LHCN-M2 (cell line): ENCODE measurements around the gene IER5L. TPM values are rescaled to one million over a fixed set of nuclear protein-coding genes. Genes with fewer than 3 reads are reported as not detected.
A peak's percentile ranks its signal among the peaks of the same experiment; 100 is the strongest.
"Not testable (repeated sequence)": the region's sequence is repeated elsewhere in the genome, so short reads cannot be mapped to it uniquely, and the experiment has no call there.

Experiments
- DNase-seq: peaks from one replicate; pipeline ENCODE4 v3.0.0-alpha.2; 2012; ENCODE audit warnings: low read depth
- total RNA-seq: library from RNA; depleted of rRNA; stranded (reverse); fragments of >200 nt; gene quantifications from 2 replicates; pipeline ENCODE4 v1.2.3, GENCODE V29; 2014; rRNA removed

Gene IER5L
- total RNA-seq, 1 experiment from 2014 or later: 10.7 TPM

GRCh38 chr9:129139233-129139992 lies 38.6 kb downstream of the IER5L start:
- peak; percentile 86 for DNase-seq

DNA sequence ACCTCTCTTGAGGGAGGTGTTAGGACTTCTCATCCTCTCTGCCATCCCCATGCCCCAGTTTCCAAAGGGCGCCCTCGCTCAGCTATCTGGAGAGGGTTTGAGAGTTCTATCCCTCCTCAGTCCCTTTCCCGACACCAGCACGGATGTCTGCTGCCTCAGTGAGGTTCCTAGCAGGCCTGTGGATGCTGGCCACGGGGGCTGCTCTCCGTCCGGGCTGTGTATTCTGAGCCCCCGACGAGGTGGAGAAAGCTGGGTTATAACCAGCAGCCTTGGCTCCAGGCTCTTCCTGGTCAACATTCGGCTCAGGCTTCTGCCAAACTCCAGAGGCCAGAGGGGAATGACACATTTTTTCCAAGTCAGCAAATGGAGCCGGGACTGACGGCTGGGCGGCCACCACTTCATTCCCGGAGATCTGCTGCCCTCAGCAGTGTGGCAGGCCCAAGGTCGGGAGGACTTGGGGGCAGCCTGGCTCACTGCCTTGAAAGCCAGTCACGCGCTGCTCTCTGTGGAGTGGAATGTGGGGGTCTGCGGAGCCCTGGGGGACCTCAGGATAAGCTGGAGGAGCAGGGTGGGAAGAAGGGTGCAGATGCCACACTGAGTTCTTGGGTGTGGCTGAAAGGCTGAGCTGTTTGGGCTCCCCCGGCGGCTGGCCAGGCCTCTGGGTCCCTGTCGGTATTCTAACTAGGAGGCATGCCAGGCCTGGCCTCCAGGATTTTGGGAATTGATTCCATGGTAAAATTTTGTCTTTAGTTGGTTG lies 39.4 kb downstream of the IER5L start:
- DNase-seq: peak; percentile 39

DNA sequence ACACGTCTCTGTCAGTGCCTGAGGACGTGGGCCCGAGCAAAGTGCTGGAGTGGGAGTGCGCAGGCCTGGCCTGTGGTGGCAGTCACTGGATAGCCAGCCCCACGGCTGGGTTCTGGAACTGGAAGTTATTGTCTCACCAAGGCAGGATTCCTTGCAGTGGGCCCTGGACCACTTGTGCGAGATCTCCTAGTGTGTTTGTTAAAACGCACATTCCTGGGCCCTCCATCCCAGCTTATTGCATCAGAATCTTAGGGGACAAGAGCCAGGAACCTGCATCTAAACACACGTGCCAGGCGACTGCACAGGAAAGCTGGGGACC lies 40.0 kb downstream of the IER5L start:
- no peak for DNase-seq

DNA sequence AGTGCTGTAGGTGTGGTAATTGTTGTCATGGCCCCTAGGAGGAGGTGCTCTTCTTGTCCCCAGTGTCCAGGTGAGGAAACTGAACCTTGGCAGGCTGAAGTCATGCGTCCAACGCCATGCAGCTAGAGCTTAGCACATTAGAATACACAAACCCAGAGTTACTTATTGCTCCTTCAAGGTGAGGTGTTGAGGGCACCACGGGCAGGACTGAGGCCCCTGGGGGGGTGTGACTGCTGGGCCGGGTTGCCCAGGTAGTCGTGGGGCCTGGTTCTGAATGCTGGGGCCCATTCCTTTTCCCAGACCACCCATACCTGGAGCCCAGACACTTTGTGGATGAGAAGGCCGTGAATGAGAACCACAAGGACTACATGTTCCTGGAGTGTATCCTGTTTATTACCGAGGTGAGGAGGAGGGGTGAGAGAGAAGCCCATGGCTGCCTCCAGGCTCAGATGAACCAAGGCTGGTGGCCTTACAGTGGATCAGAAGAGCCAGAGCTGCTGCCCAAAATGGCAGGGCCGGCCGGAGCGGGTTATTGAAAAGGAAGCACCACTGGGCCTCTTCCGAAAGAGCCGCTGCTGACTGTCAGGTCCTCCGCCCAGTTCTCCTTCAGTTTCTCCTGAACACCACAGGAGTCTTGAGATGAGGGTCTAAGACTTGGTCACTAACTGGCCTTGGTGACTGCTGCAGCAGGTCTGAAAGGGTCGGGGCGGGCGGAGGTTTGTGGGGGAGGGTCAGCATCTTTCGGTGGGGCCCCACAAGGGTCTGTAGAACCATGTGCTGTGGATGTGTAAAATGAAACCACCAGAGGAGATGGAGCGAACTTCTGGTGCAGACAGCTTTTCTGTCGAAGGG lies 40.5 kb downstream of the IER5L start:
- no peak for DNase-seq

DNA sequence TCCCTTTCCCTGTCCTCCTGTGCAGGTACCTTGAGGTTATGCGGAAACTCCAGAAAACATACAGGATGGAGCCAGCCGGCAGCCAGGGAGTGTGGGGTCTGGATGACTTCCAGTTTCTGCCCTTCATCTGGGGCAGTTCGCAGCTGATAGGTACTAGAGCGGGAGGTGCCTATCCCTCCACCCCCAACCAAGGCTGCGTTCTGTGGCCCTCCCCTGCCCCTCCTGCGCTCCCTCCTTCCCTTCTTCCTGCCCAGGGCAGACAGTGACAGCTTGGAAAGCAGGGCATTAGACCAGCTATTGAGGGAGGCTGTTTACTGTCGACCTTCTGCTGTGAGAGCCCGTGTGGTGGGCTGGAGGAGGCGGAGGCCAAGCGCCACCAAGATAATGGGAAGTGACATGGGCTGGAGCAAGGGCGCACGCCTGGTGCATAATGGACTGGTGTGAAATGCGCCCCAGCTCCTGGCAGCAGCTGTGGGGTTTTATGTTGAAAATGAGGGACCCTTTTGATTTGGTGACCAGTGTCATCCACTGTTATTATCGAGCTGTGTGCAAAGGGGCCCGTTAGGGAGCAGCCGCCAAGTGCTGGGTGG lies 41.5 kb downstream of the IER5L start:
- DNase-seq: no peak

GRCh38 chr9:129135476-129135875 lies 42.6 kb downstream of the IER5L start:
- DNase-seq: no peak

- no peak for DNase-seq
Measured at GRCh38 chr9:129133082-129133481, 45.0 kb downstream of the IER5L start.

GRCh38 chr9:129131300-129132145 lies 46.5 kb downstream of the IER5L start:
- peak; percentile 42 for DNase-seq

GRCh38 chr9:129130791-129131190 lies 47.3 kb downstream of the IER5L start:
- DNase-seq: no peak

GRCh38 chr9:129130271-129130670 lies 47.8 kb downstream of the IER5L start:
- not testable (repeated sequence) for DNase-seq

GRCh38 chr9:129128689-129129088 lies 49.4 kb downstream of the IER5L start:
- DNase-seq: no peak

DNA sequence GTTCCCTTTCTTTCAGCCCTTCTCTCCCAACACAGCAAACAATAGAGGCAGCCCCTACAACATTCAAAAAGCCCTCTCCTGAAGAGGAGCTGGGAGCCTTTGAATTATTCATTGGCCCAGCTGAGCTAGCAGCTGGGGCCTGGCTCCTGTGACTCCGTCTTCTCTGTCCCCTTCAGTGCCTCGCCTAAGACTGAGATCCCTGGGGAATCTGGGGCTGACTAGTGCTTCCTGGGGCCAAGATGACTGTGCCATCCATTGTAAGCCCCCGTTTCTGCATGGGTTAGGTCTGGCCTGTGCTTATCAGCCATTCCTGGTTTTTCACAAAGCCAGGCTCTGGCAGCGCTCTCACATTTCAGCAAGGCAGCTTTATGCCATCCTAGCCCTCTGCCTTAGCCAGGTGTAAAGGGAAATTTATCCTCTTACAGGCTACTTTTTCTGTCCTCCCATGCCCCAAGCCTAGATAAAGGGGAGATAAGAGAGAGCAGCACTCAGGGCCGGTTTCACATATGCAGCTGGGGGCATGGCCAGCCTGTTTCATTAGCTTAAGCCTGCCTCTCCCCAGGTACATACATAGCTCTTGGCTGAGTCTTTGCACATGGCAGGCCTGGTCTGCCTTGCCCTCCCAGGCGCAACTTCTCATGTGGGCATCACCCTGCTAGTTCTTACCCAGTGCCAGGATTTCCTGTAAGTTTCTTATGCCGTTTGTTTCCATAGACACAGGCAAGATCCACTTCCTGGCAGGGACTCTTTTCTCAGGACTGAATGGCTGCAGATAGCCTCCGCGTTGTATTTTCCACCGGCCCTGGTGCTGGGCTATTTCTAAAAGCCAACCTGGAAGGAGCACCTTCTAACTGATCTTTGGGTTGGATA lies 51.1 kb downstream of the IER5L start:
- DNase-seq: no peak

Other genes with a start within 250 kb of the IER5L start
- 34.4 and 39.0 TPM in 2 replicates for gene DOLK, start 230.7 kb downstream of the IER5L start, total RNA-seq
- 61.6 and 80.0 TPM in 2 replicates for gene NUP188, start 230.6 kb downstream of the IER5L start, total RNA-seq
- 48.2 and 52.6 TPM in 2 replicates for gene SH3GLB2, start 149.9 kb downstream of the IER5L start, total RNA-seq
- gene MIGA2, start 141.6 kb downstream of the IER5L start, total RNA-seq: 29.1 and 31.4 TPM in 2 replicates
- 11.1 and 12.8 TPM in 2 replicates for gene DOLPP1, start 97.2 kb downstream of the IER5L start, total RNA-seq
- gene CRAT, start 67.5 kb downstream of the IER5L start, total RNA-seq: 41.9 and 47.9 TPM in 2 replicates
- gene PTPA, start 66.8 kb downstream of the IER5L start, total RNA-seq: 113 and 122 TPM in 2 replicates